RWPE2 (cell line): ENCODE measurements around the gene RNF130.

ENCODE experiments used
- ATAC-seq: fragments of 200-7000 bp; cut with Tn5 transposase; 3 replicates; pipeline ENCODE4 v1.9.1; 2021; ENCODE audit warnings: low read depth
- DNase-seq: peaks from one replicate; pipeline ENCODE4 v3.0.0-alpha.2; 2020; ENCODE audit warnings: low spot score
- H3K27ac ChIP-seq: fragments of 450-650 bp; 2 replicates; pipeline ENCODE4 v1.5.1; 2017; ENCODE audit warnings: mild to moderate bottlenecking; ENCODE audit not compliant: poor library complexity, severe bottlenecking
- H3K27me3 ChIP-seq: fragments of 250-450 bp; sonication (Bioruptor Pico); 2 replicates; pipeline ENCODE4 v1.5.1; 2021; ENCODE audit warnings: mild to moderate bottlenecking, moderate library complexity; ENCODE audit not compliant: insufficient read depth, poor library complexity, severe bottlenecking
- H3K36me3 ChIP-seq: fragments of 250-450 bp; sonication (Bioruptor Pico); 2 replicates; pipeline ENCODE4 v1.5.1; 2020; ENCODE audit warnings: low read depth, mild to moderate bottlenecking, moderate library complexity
- H3K4me1 ChIP-seq: fragments of 250-450 bp; sonication (Bioruptor Pico); 2 replicates; pipeline ENCODE4 v1.5.1; 2021; ENCODE audit warnings: mild to moderate bottlenecking, moderate library complexity; ENCODE audit not compliant: insufficient read depth, poor library complexity, severe bottlenecking
- H3K4me3 ChIP-seq: fragments of 250-450 bp; sonication (Bioruptor Pico); 2 replicates; pipeline ENCODE4 v1.5.1; 2021; ENCODE audit warnings: mild to moderate bottlenecking, moderate library complexity; ENCODE audit not compliant: severe bottlenecking
- H3K9me3 ChIP-seq: fragments of 250-450 bp; sonication (Bioruptor Pico); 2 replicates; pipeline ENCODE4 v1.5.1; 2021; ENCODE audit warnings: mild to moderate bottlenecking, moderate library complexity; ENCODE audit not compliant: severe bottlenecking
- CTCF ChIP-seq: fragments of 450-650 bp; IDR thresholded peaks from one replicate; pipeline ENCODE4 v1.5.1; 2017; ENCODE audit warnings: mild to moderate bottlenecking, moderate library complexity; ENCODE audit not compliant: poor library complexity, severe bottlenecking

RNF130 gene

GRCh38 chr5:179978792-179979191 is 92.8 kb downstream of the RNF130 start:
- no peak for TF ChIP-seq CTCF
- ATAC-seq (no peak), DNase-seq (no peak)
- no peak overlapping the region for H3K27ac ChIP-seq
- H3K36me3 ChIP-seq, result no peaks in the 10 kb centered on the region
- no peaks in the 10 kb centered on the region for H3K27me3 ChIP-seq
- no peaks in the 10 kb centered on the region for H3K9me3 ChIP-seq
- H3K4me1 ChIP-seq, result no peaks in the 10 kb centered on the region
- no peak overlapping the region for H3K4me3 ChIP-seq

GRCh38 chr5:179975713-179976134 is 95.8 kb downstream of the RNF130 start:
- ATAC-seq (no peak), DNase-seq (no peak)
- Histone ChIP-seq H3K9me3 (no peaks in the 10 kb centered on the region), H3K4me3 (no peak overlapping the region), H3K27ac (no peak overlapping the region), H3K36me3 (no peaks in the 10 kb centered on the region), H3K4me1 (no peaks in the 10 kb centered on the region), H3K27me3 (no peaks in the 10 kb centered on the region)
- no peak for TF ChIP-seq CTCF

GRCh38 chr5:179974946-179975712 is 96.4 kb downstream of the RNF130 start:
- Histone ChIP-seq H3K27ac (no peak overlapping the region), H3K4me1 (no peaks in the 10 kb centered on the region), H3K9me3 (no peaks in the 10 kb centered on the region), H3K36me3 (no peaks in the 10 kb centered on the region), H3K27me3 (no peaks in the 10 kb centered on the region), H3K4me3 (no peak overlapping the region)
- peak; percentile 73 for ATAC-seq
- DNase-seq, result no peak
- peak; percentile 56 for TF ChIP-seq CTCF

GRCh38 chr5:179974246-179974945 is 97.2 kb downstream of the RNF130 start:
- no peak for TF ChIP-seq CTCF
- ATAC-seq (no peak), DNase-seq (no peak)
- H3K27me3 ChIP-seq, result no peaks in the 10 kb centered on the region
- H3K9me3 ChIP-seq, result no peaks in the 10 kb centered on the region
- H3K4me3 ChIP-seq, result no peak overlapping the region
- no peak overlapping the region for H3K27ac ChIP-seq
- H3K36me3 ChIP-seq, result no peaks in the 10 kb centered on the region
- H3K4me1 ChIP-seq, result no peaks in the 10 kb centered on the region

GRCh38 chr5:179973391-179973790 is 98.2 kb downstream of the RNF130 start:
- DNase-seq (no peak), ATAC-seq (no peak)
- Histone ChIP-seq H3K27ac (no peak overlapping the region), H3K4me3 (no peak overlapping the region), H3K27me3 (no peaks in the 10 kb centered on the region), H3K36me3 (no peaks in the 10 kb centered on the region), H3K4me1 (no peaks in the 10 kb centered on the region), H3K9me3 (no peaks in the 10 kb centered on the region)
- TF ChIP-seq CTCF, result no peak
